Cardiac fibroblast (primary cell): Measurements from ENCODE around the gene AAMP.
"Not testable (repeated sequence)": the region's sequence is repeated elsewhere in the genome, so short reads cannot be mapped to it uniquely, and the experiment has no call there.

ENCODE experiments used
- DNase-seq, 2 donors: peaks; one replicate each; pipeline versions ENCODE4 v3.0.0 to v3.0.0-alpha.2; 2010; ENCODE audit warnings: low read depth in 2 of 2
- H3K4me3 ChIP-seq, 2 donors: replicated peaks in 1 of 2; 1 replicate in 1 of 2; 2 replicates in 1 of 2; pipeline ENCODE4 v1.5.1; 2011; ENCODE audit warnings: low read depth in 2 of 2, low read length in 2 of 2, mild to moderate bottlenecking in 2 of 2, moderate library complexity in 1 of 2
- CTCF ChIP-seq: IDR thresholded peaks from one replicate; pipeline ENCODE4 v1.5.1; 2011; ENCODE audit warnings: low read depth, mild to moderate bottlenecking, low read length, inconsistent platforms

Gene AAMP

GRCh38 chr2:218312267-218312756 lies 42.4 kb upstream of the AAMP start:
- no peak for DNase-seq
- no peak for TF ChIP-seq CTCF
- no peak overlapping the region for H3K4me3 ChIP-seq

- not testable (repeated sequence) for H3K4me3 ChIP-seq, DNase-seq
Observed at GRCh38 chr2:218311541-218312266, 41.8 kb upstream of the AAMP start.

- no peak for TF ChIP-seq CTCF
- DNase-seq = no peak
- H3K4me3 ChIP-seq = no peak overlapping the region
Observed at GRCh38 chr2:218310853-218311540, 41.1 kb upstream of the AAMP start.

GRCh38 chr2:218307415-218308090 lies 37.6 kb upstream of the AAMP start:
- no peak overlapping the region for H3K4me3 ChIP-seq
- no peak for TF ChIP-seq CTCF
- DNase-seq = no peak

GRCh38 chr2:218306184-218306920 lies 36.4 kb upstream of the AAMP start:
- TF ChIP-seq CTCF = no peak
- H3K4me3 ChIP-seq = no peak overlapping the region
- DNase-seq = no peak

GRCh38 chr2:218305383-218305782 lies 35.4 kb upstream of the AAMP start:
- H3K4me3 ChIP-seq = no peak overlapping the region
- DNase-seq = no peak
- TF ChIP-seq CTCF = no peak
